H9 (cell line): Measurements from ENCODE around the gene IQCE. TPM values are rescaled to one million over a fixed set of nuclear protein-coding genes. Genes with fewer than 3 reads are reported as not detected.

Experiments
- DNase-seq: peaks from one replicate; pipeline ENCODE4 v3.0.0-alpha.2; 2017
- H2AFZ ChIP-seq: one replicate; pipeline ENCODE4 v1.6.1; 2013; ENCODE audit warnings: mild to moderate bottlenecking, low read length, control low read depth, moderate library complexity
- H2AK5ac ChIP-seq: 2 replicates; pipeline ENCODE4 v1.6.1; 2013; ENCODE audit warnings: low read length, control low read depth, mixed read lengths; ENCODE audit not compliant: insufficient read length
- H2BK120ac ChIP-seq: one replicate; pipeline ENCODE4 v1.6.1; 2013; ENCODE audit warnings: low read depth, mild to moderate bottlenecking, low read length, control low read depth, inconsistent platforms; ENCODE audit not compliant: poor library complexity, severe bottlenecking
- H2BK12ac ChIP-seq: 2 replicates; pipeline ENCODE4 v1.6.1; 2013; ENCODE audit warnings: low read length, control low read depth, mixed read lengths, low read depth; ENCODE audit not compliant: insufficient read length
- H2BK15ac ChIP-seq: 2 replicates; pipeline ENCODE4 v1.6.1; 2013; ENCODE audit warnings: low read depth, low read length, control low read depth
- H2BK20ac ChIP-seq: one replicate; pipeline ENCODE4 v1.6.1; 2013; ENCODE audit warnings: low read depth, mild to moderate bottlenecking, low read length, control low read depth, inconsistent platforms; ENCODE audit not compliant: poor library complexity, severe bottlenecking
- H2BK5ac ChIP-seq: 2 replicates; pipeline ENCODE4 v1.6.1; 2013; ENCODE audit warnings: low read length, control low read depth, mixed read lengths; ENCODE audit not compliant: insufficient read length
- H3K14ac ChIP-seq: 2 replicates; pipeline ENCODE4 v1.6.1; 2013; ENCODE audit warnings: low read length, control low read depth; ENCODE audit not compliant: insufficient read depth
- H3K18ac ChIP-seq: 2 replicates; pipeline ENCODE4 v1.6.1; 2013; ENCODE audit warnings: low read depth, mild to moderate bottlenecking, mixed read lengths, low read length, control low read depth; ENCODE audit not compliant: insufficient read length
- H3K23ac ChIP-seq: 2 replicates; pipeline ENCODE4 v1.6.1; 2013; ENCODE audit warnings: low read length, control low read depth, mixed read lengths, low read depth; ENCODE audit not compliant: insufficient read length
- H3K23me2 ChIP-seq: 2 replicates; pipeline ENCODE4 v1.6.1; 2013; ENCODE audit warnings: low read depth, mild to moderate bottlenecking, mixed read lengths, low read length, control low read depth; ENCODE audit not compliant: insufficient read length, poor library complexity, severe bottlenecking
- H3K27ac ChIP-seq: 2 replicates; pipeline ENCODE4 v1.5.1; 2013; ENCODE audit warnings: low read length, control low read depth, mixed read lengths, low read depth; ENCODE audit not compliant: insufficient read length
- H3K27me3 ChIP-seq: 2 replicates; pipeline ENCODE4 v1.6.1; 2013; ENCODE audit warnings: low read length, control low read depth, inconsistent platforms; ENCODE audit not compliant: insufficient read depth
- H3K4ac ChIP-seq: 2 replicates; pipeline ENCODE4 v1.6.1; 2013; ENCODE audit warnings: low read depth, mild to moderate bottlenecking, control low read depth, inconsistent platforms, low read length, moderate library complexity
- H3K4me1 ChIP-seq: 2 replicates; pipeline ENCODE4 v1.6.1; 2013; ENCODE audit warnings: low read length, control low read depth, inconsistent platforms; ENCODE audit not compliant: insufficient read depth
- H3K4me2 ChIP-seq: 2 replicates; pipeline ENCODE4 v1.6.1; 2013; ENCODE audit warnings: low read length, control low read depth, mixed read lengths; ENCODE audit not compliant: insufficient read length, insufficient read depth
- H3K56ac ChIP-seq: 2 replicates; pipeline ENCODE4 v1.6.1; 2013; ENCODE audit warnings: low read depth, mild to moderate bottlenecking, mixed read lengths, low read length, control low read depth; ENCODE audit not compliant: insufficient read length
- H3K79me1 ChIP-seq: 2 replicates; pipeline ENCODE4 v1.6.1; 2013; ENCODE audit warnings: low read depth, mild to moderate bottlenecking, moderate library complexity, low read length, control low read depth, inconsistent platforms; ENCODE audit not compliant: insufficient read depth, poor library complexity, severe bottlenecking
- H3K79me2 ChIP-seq: 2 replicates; pipeline ENCODE4 v1.6.1; 2013; ENCODE audit warnings: low read length, control low read depth, inconsistent platforms; ENCODE audit not compliant: insufficient read depth
- H3K9ac ChIP-seq: 2 replicates; pipeline ENCODE4 v1.6.1; 2013; ENCODE audit warnings: low read length, control low read depth, mixed read lengths; ENCODE audit not compliant: insufficient read length; ENCODE audit errors: extremely low read depth
- H3K9me3 ChIP-seq: one replicate; pipeline ENCODE4 v1.6.1; 2013; ENCODE audit warnings: low read depth, low read length, inconsistent platforms; ENCODE audit not compliant: control insufficient read depth
- H3T11ph ChIP-seq: one replicate; pipeline ENCODE4 v1.6.1; 2013; ENCODE audit warnings: mild to moderate bottlenecking, low read length, control low read depth, inconsistent platforms
- H4K20me1 ChIP-seq: one replicate; pipeline ENCODE4 v1.6.1; 2013; ENCODE audit not compliant: control insufficient read depth, insufficient read length, insufficient read depth
- H4K5ac ChIP-seq: 2 replicates; pipeline ENCODE4 v1.6.1; 2013; ENCODE audit warnings: low read depth, mild to moderate bottlenecking, mixed read lengths, low read length, control low read depth; ENCODE audit not compliant: insufficient read length
- H4K8ac ChIP-seq: replicated peaks from 2 replicates; pipeline ENCODE4 v1.6.1; 2013; ENCODE audit warnings: low read length, control low read depth, mixed read lengths, low read depth; ENCODE audit not compliant: insufficient read length
- H4K91ac ChIP-seq: 2 replicates; pipeline ENCODE4 v1.6.1; 2013; ENCODE audit warnings: low read depth, mild to moderate bottlenecking, moderate library complexity, mixed read lengths, low read length, control low read depth; ENCODE audit not compliant: insufficient read length
- H3K27ac Mint-ChIP-seq, 3 experiments: 2 replicates in 2 of 3; 3 replicates in 1 of 3; pipeline ENCODE4 v1.8.0; 2020 to 2021; ENCODE audit warnings: mixed read lengths in 3 of 3, mild to moderate bottlenecking in 1 of 3, moderate library complexity in 1 of 3
- H3K27me3 Mint-ChIP-seq: 2 replicates; pipeline ENCODE4 v1.8.0; 2021; ENCODE audit warnings: low read depth, mild to moderate bottlenecking, moderate library complexity, mixed read lengths
- H3K36me3 Mint-ChIP-seq, 3 experiments: 2 replicates in 2 of 3; 3 replicates in 1 of 3; pipeline ENCODE4 v1.8.0; 2020 to 2021; ENCODE audit warnings: low read depth in 3 of 3, mixed read lengths in 3 of 3; ENCODE audit not compliant: insufficient read depth in 1 of 3
- H3K4me1 Mint-ChIP-seq, 2 experiments: 2 replicates each; pipeline ENCODE4 v1.8.0; 2020; ENCODE audit warnings: mixed read lengths in 2 of 2
- H3K4me3 Mint-ChIP-seq, 2 experiments: 2 replicates in 1 of 2; 3 replicates in 1 of 2; pipeline ENCODE4 v1.8.0; 2020 to 2021; ENCODE audit warnings: mild to moderate bottlenecking in 2 of 2, mixed read lengths in 2 of 2, moderate library complexity in 1 of 2
- H3K9me3 Mint-ChIP-seq, 2 experiments: 2 replicates in 1 of 2; 3 replicates in 1 of 2; pipeline ENCODE4 v1.8.0; 2020; ENCODE audit warnings: mild to moderate bottlenecking in 2 of 2, mixed read lengths in 2 of 2, moderate library complexity in 1 of 2
- WGBS: extraction: QIAGEN DNeasy Blood & Tissue Kit; methylation state at CpG from one replicate; pipeline ENCODE4 v1.1.7; 2013; ENCODE audit warnings: missing lambda C conversion rate, low lambda C conversion rate, mixed read lengths; ENCODE audit not compliant: insufficient read length; ENCODE audit errors: extremely low coverage; 5-methylcytosine and 5-hydroxymethylcytosine counted together
- total RNA-seq: library from RNA; stranded (reverse); gene quantifications from 2 replicates; pipeline ENCODE4 v1.2.1, GENCODE V29; 2021
- TF ChIP-seq, protein P1 (sequence below): fragments of 200-600 bp; sonication (generic); conservative IDR thresholded peaks from 3 replicates; pipeline ENCODE4 v1.8.0; 2021; ENCODE audit warnings: antibody characterized with exemption, mild to moderate bottlenecking

The IQCE gene
- total RNA-seq, 1 experiment from 2014 or later: 7.0 TPM

DNA sequence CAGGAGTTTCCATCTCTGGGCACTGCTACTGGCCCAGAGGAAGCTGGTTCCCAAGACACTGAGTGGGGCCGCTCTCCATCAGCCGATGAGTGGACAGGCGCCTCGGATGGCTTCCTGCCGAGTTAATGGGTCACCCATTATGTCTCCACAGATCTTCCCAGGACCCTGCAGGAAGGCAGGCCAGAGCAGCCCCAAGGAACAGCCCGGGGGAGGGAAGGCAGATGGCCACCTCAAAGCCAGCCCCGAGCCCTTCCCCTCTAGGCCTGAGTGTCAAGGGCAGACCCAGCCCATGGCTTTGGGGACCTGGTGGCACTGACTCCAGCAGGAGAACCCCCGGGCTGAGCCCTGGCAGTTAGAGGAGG, 42.6 kb upstream of the IQCE start:
- peaks cover 33 to 41% of the 10 kb centered on the region in 2 experiments for H3K4me1 Mint-ChIP-seq
- Histone ChIP-seq H3K79me2 (no peaks in the 10 kb centered on the region), H3K9me3 (no peaks in the 10 kb centered on the region), H3K79me1 (no peaks in the 10 kb centered on the region), H3K9ac (no peak overlapping the region), H2BK120ac (no peak overlapping the region), H2BK5ac (no peak overlapping the region), H3K4me2 (no peak overlapping the region), H4K5ac (no peak overlapping the region), H3K14ac (no peak overlapping the region; the same call in 1 of the 2 replicates), H3K4ac (no peak overlapping the region), H3K56ac (no peak overlapping the region), H4K91ac (no peak overlapping the region), H2BK15ac (no peak overlapping the region), H3K27ac (no peak overlapping the region), H3T11ph (no peak overlapping the region), H3K23me2 (peaks cover 13% of the 10 kb centered on the region), H3K27me3 (no peaks in the 10 kb centered on the region; the same call in 1 of the 2 replicates), H3K23ac (no peak overlapping the region), H2BK20ac (no peak overlapping the region), H2AK5ac (no peak overlapping the region), H2AFZ (no peak overlapping the region), H4K20me1 (no peaks in the 10 kb centered on the region), H3K4me1 (peaks cover 4% of the 10 kb centered on the region; the same call in 1 of the 2 replicates), H3K18ac (no peak overlapping the region), H4K8ac (no peak overlapping the region), H2BK12ac (no peak overlapping the region)
- peaks cover 26% of the 10 kb centered on the region for H3K27me3 Mint-ChIP-seq
- no peak for DNase-seq
- no peak overlapping the region for H3K4me3 Mint-ChIP-seq
- no peaks in the 10 kb centered on the region for H3K9me3 Mint-ChIP-seq
- no peaks in the 10 kb centered on the region for H3K36me3 Mint-ChIP-seq
- TF ChIP-seq, protein P1, sequence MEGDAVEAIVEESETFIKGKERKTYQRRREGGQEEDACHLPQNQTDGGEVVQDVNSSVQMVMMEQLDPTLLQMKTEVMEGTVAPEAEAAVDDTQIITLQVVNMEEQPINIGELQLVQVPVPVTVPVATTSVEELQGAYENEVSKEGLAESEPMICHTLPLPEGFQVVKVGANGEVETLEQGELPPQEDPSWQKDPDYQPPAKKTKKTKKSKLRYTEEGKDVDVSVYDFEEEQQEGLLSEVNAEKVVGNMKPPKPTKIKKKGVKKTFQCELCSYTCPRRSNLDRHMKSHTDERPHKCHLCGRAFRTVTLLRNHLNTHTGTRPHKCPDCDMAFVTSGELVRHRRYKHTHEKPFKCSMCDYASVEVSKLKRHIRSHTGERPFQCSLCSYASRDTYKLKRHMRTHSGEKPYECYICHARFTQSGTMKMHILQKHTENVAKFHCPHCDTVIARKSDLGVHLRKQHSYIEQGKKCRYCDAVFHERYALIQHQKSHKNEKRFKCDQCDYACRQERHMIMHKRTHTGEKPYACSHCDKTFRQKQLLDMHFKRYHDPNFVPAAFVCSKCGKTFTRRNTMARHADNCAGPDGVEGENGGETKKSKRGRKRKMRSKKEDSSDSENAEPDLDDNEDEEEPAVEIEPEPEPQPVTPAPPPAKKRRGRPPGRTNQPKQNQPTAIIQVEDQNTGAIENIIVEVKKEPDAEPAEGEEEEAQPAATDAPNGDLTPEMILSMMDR: no peak
- H3K27ac Mint-ChIP-seq: no peak overlapping the region
- no CpG with 5 or more reads among the region's 8 CpGs for WGBS
